ENCODE results near the gene INKA2. TPM values are rescaled to one million over a fixed set of nuclear protein-coding genes. Genes with fewer than 3 reads are reported as not detected.

The INKA2 gene
- total RNA-seq, 1 experiment from 2014 or later = 0.67 TPM

DNA sequence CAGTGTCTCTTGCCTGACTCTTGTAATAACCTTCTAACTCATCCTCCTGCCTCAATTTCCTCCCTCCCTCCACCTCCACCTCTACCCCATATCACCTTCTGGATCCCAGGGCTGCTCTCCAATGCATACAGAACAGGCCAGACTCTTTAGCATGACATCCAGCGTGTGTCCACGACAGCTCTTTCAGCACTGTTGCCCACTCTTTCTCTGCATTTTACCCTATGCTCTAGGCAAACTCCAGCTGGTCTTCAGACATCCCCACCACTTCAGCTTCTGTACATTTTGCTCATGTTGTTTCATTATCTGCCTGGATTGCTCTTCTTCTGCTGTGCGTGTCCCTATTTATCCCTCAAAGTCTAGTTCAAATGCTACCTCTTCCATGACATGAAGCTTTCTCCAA lies 4.8 kb downstream of the INKA2 start:
- no peak for DNase-seq (ENCODE audit: extremely low read depth, low read depth)

DNA sequence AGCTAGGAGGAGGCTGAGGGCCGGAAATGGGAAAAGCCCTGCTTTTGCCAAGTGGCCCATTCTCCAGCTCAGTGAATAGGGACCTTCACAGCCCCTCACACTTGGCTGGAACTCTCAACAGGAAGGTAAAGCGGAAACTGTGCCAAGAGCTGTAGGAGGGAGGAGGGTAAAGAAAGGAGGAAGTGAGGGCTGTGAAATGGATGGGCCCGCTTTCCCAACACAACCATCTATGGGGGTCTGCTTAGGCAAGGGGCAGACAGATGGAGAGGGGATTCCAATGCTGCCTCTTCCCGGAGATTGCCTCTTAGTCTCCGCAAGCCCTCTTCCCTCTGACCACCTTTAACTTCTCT lies 5.2 kb downstream of the INKA2 start:
- no peak for DNase-seq (ENCODE audit: extremely low read depth, low read depth)

DNA sequence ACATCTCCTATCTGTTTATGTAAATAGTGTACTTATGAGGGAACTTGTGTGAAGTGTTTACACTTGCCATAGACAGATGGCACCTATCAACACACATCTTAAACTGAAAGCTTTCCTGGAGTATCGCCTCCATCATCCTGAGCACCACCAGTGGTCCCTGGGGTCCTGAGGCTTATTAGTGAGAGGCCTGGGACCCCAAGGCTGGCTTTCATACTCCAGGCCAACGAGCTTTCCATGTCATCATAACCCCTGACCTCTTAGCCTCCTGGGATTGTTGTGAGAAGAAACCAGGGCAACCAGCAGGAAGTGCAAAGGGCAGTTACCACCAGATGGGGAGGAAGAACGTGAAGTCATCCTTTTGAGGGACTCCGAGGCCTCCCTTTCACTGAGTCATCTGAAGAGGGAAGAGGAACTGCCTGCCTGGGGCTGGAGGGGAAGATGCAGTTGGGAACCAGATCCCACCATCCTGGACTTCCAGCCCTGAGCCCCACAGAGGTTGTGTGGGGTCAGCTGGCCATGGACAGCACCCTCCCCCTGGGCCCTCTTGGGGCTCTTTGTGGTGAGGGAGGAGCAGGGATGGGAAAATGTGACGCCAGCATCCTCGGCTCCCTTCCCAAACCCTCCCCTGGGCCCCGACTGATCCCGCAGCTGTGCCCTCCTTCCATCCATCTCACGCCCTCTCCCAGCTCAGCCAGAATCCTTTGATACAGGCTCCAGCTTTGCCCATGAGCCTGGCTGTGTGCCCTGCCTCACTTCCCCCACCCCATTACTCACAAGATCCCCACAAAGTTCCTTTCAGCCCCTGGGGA lies 5.8 kb downstream of the INKA2 start:
- DNase-seq (ENCODE audit: extremely low read depth, low read depth) = no peak

DNA sequence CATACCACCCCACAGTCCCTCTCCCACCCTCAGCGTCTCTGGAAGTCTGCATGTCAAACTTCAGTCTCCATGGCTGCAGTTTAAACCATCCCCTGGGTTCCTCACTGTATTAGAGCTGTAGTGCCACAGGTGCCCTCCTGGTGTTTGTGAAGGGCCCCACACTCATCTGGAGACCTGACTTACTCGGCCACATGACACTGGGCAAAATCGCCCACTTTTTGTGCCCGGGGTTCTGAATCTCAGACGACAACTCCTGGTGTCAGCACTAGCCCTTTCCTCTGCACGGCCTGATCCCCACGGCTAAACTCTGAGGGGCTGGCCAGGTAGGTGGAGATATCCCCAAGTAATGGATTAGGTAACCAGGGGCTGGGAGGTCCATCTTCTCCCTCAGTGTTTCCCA lies 6.5 kb downstream of the INKA2 start:
- DNase-seq (ENCODE audit: extremely low read depth, low read depth) = no peak

DNA sequence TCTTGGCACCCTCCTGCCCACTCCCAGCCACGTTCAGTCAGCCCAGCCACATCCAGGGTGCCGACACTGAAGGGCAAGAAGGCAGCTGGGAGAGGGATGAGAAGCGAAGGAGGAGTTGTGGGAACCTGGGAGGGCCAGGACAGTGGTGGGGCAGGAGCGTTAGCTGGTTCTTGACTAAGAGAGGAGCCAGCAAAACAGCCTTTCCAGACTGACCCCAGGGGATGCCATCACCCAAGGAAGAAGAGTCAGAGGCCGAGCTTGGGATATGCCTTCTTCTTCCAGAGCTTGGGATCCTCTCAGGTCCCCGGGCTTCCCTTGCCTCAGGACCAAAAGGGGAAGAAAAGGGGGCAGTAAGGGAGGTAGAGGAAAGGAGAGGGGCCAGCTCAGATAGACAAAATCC lies 7.2 kb downstream of the INKA2 start:
- no peak for DNase-seq (ENCODE audit: extremely low read depth, low read depth)

DNA sequence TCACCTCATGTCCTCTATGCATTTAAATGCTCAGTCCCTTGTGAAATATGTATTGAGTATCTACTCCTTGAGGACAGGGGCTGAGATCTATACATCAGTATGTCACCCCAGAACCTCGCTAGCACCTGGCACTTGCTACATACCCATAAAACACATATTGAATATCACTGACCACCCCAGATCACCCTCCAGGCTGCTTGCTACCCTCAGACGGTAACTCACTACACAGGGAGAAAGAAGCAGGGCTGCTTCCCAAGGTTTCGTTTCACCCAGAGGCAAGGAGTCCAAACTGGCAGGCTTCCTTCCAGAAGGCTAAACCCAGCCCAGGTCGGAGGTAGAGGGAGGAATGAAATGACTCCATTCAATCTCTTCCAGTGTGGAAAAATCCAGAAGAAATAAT lies 8.5 kb downstream of the INKA2 start:
- no peak for DNase-seq (ENCODE audit: extremely low read depth, low read depth)

DNA sequence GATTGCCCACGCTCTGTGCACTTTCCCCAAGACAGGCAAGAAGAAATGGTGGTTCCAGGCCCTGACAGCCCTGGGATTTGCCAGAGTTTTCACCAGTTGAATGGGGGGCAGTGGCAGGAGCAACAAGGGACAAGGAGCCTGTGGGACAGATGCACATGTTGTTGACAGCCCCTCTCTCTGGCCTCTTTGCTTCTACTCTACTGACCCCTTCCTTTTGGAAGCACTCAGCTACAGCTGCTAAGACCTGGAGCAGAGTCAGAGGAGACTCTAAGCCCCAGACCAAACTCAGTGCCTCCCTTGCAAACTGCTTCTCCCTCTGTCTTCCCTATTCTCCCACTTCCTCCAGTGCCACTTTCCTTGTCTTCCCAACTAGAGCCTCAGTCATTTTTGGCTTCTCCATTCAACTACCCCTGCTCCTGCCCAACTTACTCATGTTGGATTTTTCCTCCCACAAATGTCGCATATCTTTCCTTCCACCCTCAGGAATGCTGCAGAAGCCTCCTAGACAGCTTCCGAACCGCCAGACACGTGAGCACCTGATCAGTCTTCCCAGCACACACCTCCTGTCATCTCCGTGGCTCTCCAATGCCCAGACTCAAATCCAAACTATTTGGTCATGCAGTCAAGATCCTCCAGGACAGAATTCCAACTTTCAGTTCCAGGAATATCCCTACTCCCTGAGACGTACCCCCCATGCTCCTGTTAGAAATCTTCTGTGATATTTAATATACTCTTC lies 9.1 kb downstream of the INKA2 start:
- DNase-seq (ENCODE audit: extremely low read depth, low read depth) = no peak

DNA sequence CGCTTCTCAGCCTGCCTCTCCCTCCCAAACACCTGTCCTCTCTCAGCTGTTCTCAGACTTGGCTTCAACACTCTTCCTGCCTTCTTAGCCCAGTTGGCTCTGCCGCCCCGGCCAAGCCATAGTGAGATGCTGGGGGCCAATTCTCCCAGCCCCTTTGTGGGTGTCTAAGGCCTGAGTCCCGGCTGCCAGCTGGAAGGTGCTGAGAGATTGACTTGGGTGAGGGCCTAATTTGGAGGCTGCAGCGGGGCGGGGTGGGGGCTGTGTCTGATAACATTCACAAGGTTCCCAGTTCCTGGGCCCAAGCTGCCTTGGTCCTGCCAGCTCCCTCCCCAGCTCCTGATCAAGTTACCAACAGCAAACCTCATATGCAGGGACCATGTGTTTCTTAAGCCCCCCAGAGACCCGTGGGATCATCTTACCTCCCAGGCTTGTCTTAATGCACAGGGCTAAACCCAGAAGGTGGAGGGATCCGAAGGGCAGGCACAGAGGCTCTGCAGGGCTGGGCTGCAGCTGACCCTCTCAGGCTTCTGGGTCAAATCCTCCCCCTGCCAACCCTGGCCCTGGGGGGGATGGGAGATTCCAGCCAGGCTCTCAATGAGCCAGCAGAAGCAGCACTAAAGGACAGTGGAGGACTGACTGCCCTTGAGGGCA lies 9.8 kb downstream of the INKA2 start:
- DNase-seq (ENCODE audit: extremely low read depth, low read depth) = no peak

DNA sequence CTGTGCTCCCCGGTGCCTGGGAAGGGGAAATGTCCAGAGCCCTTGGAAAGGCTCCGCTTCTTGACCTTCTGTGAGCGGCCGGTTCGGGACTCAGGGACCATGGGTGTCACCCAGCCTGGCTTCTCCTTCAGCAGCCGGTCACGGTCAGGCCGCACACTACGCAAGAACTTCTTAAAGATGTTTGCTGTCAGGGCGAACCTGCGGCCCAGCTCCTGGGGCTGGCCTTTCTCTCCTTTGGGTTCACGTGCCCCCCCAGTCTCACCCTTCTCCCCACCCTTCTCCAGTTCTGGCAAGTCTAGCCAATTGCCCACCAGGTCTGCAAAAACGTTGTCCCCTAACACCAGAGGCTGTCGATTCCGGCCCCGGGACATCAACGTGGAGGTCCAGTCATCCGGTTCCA lies 12.1 kb downstream of the INKA2 start:
- DNase-seq (ENCODE audit: extremely low read depth, low read depth) = no peak

DNA sequence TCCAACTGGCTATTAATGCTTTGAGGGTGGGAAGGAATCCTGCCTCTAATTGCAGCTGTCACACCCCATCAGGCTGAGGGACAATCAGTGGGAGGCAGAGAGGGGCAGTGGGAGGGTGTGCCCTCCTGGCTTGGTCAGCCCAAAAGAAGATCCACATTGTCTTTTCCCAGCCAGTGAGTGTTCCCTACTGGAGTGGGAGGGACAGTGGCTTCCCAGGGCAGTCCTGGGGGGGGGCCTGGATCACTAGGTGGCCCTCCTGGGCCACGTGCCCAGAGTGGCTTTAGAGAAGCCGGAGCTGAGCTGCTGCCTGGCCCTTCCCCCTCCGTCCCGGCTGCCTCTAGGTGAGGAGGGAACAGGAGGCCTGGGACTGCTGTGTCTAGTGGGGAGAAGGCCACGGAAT lies 14.0 kb downstream of the INKA2 start:
- DNase-seq (ENCODE audit: extremely low read depth, low read depth) = no peak

DNA sequence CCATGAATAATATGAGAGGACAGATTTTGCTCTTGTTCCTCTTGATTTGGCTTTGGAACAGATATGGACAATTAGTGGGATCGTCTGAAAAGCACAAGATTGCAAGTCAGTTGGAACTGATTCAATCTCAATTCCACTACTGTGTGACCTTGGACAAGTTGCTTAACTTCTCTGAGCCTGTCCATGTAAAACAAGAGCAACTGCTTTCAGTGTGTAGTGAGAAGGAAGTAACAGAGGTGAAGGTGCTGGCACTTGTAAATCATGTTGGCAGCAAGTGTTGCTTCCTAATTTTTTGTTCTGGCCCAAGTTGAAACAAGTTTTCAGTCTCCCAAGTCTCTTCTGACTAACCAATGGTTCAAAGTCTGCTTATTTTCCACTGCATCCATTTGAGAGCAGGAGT lies 15.3 kb downstream of the INKA2 start:
- no peak for DNase-seq (ENCODE audit: extremely low read depth, low read depth)

DNA sequence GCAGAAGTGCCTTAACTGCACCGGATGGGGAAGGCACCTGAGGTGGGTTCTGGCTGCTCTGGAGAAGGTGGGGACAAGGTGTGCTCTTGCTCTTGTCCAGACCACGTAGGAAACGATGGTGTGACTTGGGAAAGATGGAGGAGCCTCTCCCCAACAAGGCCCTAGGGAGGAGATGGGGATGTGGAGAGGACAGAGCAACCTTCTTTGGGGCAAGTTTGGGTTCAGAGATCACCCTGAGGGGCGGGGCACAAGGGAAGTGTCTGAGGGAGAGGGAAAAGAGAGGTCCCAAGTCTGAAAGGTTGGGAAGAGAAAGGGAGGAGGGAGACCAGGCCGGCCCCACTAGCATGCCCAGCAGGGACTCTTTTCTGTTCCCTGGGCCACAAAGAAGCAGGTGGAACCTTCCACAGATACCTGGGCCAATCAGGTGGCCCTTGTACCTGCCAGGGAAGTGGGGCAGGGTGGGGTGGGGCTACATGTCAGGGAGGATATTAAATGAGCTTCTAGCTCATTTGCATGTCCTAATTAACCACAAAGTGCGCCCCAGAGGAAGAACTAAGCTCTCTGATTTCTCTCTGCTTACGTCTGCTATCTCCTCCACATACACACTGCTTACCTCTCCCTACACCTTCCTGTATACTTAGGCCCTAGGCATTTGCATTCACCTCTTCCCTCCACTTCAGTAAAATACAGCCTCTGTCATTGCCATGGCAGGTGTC lies 15.9 kb downstream of the INKA2 start:
- DNase-seq (ENCODE audit: extremely low read depth, low read depth) = no peak

DNA sequence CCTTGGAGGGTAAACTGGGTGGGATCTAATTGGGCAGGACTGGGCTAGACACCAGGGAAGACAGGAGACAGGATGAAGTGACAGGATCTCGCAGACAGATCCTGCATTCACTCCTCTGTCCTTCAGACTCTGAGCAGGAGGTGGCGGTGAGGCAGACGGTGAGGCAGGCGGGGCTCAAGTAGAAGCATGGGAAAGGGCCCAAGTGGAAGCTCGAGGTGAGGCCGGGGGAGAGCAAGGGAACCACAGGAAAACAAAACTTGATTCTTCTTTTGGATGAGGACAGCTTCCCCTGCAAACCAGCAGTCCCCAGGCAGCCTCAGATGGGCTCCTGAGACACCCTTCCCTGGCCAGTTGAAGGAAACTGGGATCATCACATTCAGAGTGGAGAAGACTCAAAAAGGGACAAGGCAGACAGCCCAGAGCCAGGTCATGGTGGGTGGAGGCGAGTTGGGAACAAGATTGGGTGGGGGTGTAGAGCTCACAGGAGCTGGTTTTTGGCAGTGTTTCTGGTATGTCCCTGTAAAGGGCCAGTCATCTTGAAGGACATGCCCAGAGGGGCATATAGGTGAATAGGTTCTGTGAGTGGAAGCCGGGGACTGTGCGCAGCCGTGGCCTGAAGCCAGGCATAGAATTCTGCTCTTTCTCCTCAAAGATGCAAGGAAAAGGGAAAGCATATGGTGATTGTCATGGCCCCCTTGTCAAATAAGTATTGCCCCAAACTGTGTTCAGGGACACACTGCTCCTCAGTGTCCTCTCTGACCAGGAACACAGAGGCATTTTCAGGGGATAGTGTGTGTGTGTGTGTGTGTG lies 18.0 kb downstream of the INKA2 start:
- no peak for DNase-seq (ENCODE audit: extremely low read depth, low read depth)

DNA sequence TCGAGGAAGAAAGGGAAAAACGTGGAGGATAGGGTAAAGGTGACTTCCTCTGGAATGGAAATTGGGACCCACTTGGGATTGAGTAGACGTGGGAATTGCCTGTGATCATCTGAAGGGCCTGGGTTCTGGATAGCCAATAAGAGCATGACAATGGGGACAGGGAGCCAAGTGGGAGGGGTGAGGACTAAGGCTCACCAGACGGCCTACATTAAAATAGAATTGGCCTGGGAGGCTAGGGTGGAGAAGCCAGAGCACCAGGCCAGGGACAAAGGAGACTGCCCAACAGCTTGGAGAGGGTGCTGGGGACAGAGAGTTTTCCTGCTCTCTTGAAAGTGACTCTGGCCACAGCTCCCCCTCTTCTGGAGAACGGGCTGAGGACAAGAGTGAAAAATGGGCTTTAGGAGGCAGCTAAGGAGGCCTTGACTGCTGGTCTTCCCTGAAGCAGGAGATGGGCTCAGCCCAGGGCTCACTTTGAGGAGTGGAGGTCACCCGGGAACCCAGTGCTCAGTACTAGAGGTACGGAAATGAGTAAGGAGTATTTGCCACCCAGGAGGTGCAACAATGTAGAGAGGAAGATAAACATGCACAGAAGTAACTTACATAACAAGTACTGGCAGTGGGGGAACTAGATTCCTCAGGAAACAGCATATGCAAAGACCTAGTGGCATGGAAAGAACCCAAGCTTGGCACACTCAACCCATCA lies 18.8 kb downstream of the INKA2 start:
- no peak for DNase-seq (ENCODE audit: extremely low read depth, low read depth)

DNA sequence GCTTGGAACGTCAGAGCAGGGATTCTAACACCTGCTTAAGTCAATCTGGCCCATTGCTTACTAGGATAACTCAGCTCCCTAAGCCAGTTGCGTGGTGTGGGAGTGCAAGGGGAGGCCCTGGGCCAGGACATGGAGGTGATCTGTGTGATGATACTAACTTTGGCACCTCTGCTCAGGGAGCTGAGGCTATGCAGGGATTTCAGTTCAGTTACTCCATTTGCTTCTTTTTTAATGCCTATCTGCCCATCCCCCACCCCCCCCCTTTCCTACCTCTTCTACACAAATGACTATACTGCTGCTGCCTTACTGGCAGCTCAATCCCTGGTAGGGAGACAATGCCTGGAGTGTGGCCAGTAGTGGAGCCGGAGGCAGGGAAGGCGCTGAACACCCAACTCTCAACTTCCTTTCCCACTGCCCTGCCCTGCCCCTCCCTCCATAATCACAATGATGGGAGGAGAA lies 19.5 kb downstream of the INKA2 start:
- no peak for DNase-seq (ENCODE audit: extremely low read depth, low read depth)

DNA sequence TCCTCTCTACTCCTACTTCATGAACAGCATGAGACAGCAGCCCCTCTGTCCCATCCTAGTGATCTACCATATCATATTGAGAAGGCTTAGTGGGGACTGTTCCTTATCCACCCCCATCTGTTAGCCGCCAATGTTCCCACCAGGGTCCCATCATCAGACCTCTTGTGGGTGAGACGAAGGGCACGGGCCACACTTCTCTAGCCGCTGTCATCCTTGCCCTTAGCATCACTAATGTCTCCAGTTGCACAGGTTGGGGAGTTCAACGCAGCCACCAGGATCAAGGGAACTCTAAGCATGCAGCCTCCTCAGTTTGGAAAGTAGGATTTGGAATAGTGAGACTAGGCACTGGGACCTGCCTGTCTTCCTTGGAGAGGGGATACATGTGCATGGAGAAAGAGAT lies 20.1 kb downstream of the INKA2 start:
- no peak for DNase-seq (ENCODE audit: extremely low read depth, low read depth)

DNA sequence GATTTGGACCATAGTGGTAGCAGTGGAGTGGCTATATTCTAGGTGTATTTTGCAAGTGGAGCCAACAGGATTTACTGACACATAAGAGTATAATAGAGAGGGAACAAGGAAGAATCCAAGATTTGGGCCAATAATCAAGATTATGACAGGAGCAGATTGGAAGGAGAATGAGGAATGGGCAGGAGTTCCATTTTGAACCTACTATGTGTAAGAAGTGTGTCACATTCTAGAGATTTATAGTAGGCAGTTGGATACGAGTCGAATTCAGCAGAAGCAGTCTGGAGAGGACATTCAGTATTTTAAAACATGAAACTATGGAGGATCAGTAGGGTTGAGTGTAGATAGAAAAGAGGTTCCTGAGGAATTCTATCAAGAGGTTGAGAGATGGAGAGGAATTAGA lies 21.7 kb downstream of the INKA2 start:
- DNase-seq (ENCODE audit: extremely low read depth, low read depth) = no peak

DNA sequence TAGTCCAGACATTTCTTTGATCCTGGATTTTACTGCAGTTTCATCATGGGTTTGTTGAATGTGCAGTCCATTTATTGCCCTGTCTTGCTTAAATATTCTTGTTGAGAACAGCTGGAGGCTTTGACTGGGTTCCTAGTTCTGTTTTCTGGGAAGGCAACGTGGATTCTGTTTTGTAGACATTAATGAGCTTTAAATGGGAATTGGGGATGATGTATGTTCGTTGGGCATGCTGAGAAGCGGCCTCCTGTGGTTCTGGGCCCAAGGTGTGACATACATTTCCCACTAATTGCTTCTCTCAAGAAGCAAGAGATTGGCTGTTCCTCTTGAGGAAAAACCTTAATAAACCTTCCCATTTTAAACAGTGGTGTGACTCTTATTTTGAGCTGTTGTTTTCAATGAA lies 22.9 kb downstream of the INKA2 start:
- DNase-seq (ENCODE audit: extremely low read depth, low read depth) = no peak

DNA sequence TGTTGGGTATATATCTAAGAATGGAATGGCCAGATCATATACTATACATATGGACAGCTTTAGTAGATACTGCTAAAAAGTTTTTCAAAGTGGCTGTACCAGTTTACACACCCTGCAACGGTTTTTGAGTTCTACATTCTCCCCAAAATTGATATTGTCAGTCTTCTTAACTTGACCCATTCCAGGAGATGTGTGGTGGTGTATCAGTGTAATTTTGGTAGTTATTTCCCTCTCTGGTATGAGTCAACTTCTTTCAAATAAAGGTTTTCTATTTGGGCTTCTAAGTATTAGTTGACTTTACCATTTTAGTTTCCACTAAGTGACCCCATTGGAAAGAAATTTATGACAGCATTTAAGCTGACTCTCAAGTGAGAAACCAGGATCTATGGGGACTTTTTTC lies 29.2 kb downstream of the INKA2 start:
- no peak for DNase-seq (ENCODE audit: extremely low read depth, low read depth)

DNA sequence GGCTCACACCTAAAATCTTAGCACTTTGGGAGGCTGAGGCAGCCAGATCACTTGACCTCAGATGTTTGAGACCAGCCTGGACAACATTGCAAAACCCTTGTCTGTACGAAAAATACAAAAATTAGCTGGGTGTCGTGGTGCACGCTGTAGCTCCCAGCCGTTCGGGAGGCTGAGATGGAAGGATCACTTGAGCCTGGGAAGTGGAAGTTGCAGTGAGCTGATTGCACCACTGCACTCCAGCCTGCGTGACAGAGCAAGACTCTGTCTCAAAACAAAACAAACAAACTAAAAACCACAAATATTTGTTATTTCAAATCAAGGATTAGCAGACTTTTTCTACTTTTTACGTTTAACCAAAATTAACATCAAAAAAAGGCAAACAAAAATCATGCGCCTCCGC lies 31.3 kb downstream of the INKA2 start:
- no peak for DNase-seq (ENCODE audit: extremely low read depth, low read depth)

All from NCI-H460 (cell line).